Activated CD8-positive, alpha-beta T cell treated with anti-CD3 and anti-CD28 coated beads for 36 hours (primary cell): ENCODE results near the gene PLD5. TPM values are rescaled to one million over a fixed set of nuclear protein-coding genes. Genes with fewer than 3 reads are reported as not detected.

Source experiments
- ATAC-seq: fragments of 200-7000 bp; cut with Tn5 transposase; one replicate; pipeline ENCODE4 v1.10.0; 2021; ENCODE audit warnings: mild to moderate bottlenecking, moderate library complexity
- CTCF ChIA-PET: fragments of 350-600 bp; sonication (Branson Sonifier 250); formaldehyde crosslinking; loops from one replicate; lab custom pipeline; 2021; ENCODE audit warnings: antibody characterized with exemption; lab: Charles Lee
- POLR2A ChIA-PET: fragments of 350-600 bp; sonication (Branson Sonifier 250); formaldehyde crosslinking; loops from one replicate; lab custom pipeline; 2021; ENCODE audit warnings: antibody characterized with exemption; lab: Charles Lee
- DNase-seq: peaks from one replicate; pipeline ENCODE4 v3.0.0-alpha.2; 2020
- H3K27ac Mint-ChIP-seq: one replicate; pipeline ENCODE4 v1.8.0; 2021; ENCODE audit warnings: mild to moderate bottlenecking, mixed read lengths
- H3K27me3 Mint-ChIP-seq: one replicate; pipeline ENCODE4 v1.8.0; 2021; ENCODE audit warnings: mixed read lengths
- H3K36me3 Mint-ChIP-seq: one replicate; pipeline ENCODE4 v1.8.0; 2021; ENCODE audit warnings: low read depth, mixed read lengths
- H3K4me1 Mint-ChIP-seq: one replicate; pipeline ENCODE4 v1.8.0; 2021; ENCODE audit warnings: low read depth, mixed read lengths
- H3K4me3 Mint-ChIP-seq: one replicate; pipeline ENCODE4 v1.8.0; 2021; ENCODE audit warnings: mild to moderate bottlenecking, moderate library complexity, mixed read lengths
- H3K9me3 Mint-ChIP-seq: one replicate; pipeline ENCODE4 v1.8.0; 2021; ENCODE audit warnings: mixed read lengths
- intact Hi-C: fragments of 100-400 bp; cut with micrococcal nuclease; formaldehyde crosslinking; loops from one replicate; pipeline ENCODE4 v1.10.0; 2022
- total RNA-seq, 2 experiments: library from RNA; stranded (reverse); gene quantifications; one replicate each; pipeline ENCODE4 v1.2.3, GENCODE V29; 2021
- TF ChIP-seq, protein P1 (sequence below): fragments of 200-600 bp; IDR thresholded peaks from one replicate; pipeline ENCODE4 v1.8.0; 2022; ENCODE audit warnings: antibody characterized with exemption, mild to moderate bottlenecking

PLD5 gene
- total RNA-seq, 2 experiments from 2014 or later, result not detected

- no peak for ATAC-seq
- no peak for DNase-seq
- H3K4me1 Mint-ChIP-seq, result no peaks in the 10 kb centered on the region
- CTCF ChIA-PET, result no interaction called here
- H3K9me3 Mint-ChIP-seq, result no peaks in the 10 kb centered on the region
- POLR2A ChIA-PET, result no interaction called here
- H3K4me3 Mint-ChIP-seq, result no peak overlapping the region
- intact Hi-C loops, result no loop called here
- TF ChIP-seq, protein P1, sequence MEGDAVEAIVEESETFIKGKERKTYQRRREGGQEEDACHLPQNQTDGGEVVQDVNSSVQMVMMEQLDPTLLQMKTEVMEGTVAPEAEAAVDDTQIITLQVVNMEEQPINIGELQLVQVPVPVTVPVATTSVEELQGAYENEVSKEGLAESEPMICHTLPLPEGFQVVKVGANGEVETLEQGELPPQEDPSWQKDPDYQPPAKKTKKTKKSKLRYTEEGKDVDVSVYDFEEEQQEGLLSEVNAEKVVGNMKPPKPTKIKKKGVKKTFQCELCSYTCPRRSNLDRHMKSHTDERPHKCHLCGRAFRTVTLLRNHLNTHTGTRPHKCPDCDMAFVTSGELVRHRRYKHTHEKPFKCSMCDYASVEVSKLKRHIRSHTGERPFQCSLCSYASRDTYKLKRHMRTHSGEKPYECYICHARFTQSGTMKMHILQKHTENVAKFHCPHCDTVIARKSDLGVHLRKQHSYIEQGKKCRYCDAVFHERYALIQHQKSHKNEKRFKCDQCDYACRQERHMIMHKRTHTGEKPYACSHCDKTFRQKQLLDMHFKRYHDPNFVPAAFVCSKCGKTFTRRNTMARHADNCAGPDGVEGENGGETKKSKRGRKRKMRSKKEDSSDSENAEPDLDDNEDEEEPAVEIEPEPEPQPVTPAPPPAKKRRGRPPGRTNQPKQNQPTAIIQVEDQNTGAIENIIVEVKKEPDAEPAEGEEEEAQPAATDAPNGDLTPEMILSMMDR, result no peak
- H3K27me3 Mint-ChIP-seq, result peaks cover 3% of the 10 kb centered on the region
- no peaks in the 10 kb centered on the region for H3K36me3 Mint-ChIP-seq
- no peak overlapping the region for H3K27ac Mint-ChIP-seq
Measured at GRCh38 chr1:242416657-242417056, 107.8 kb downstream of the PLD5 start.

DNA sequence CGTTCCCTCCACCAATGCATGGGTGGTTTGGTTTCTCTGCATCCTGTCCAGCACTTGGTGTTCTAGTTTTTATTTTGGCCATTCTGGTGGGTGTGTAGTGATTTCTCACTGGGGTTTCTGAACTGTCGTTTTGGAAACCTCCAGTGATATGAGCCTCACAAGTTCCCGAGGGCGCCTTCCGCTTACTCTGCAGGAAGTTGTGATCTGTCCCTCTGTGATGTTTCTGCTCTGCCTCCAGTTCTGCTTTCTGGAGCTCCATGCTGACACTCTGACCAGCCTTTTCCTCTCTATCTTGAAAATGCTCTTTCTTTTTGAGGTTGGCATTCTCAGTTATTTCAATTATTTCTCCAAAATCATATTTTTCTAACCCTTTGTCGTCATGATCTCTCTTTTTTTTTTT, 111.6 kb downstream of the PLD5 start:
- intact Hi-C loops, result no loop called here
- CTCF ChIA-PET, result no interaction called here
- no peak for ATAC-seq

GRCh38 chr1:242411901-242412300, 112.6 kb downstream of the PLD5 start:
- Mint-ChIP-seq H3K4me3 (no peak overlapping the region), H3K27ac (no peak overlapping the region), H3K27me3 (peaks cover 3% of the 10 kb centered on the region), H3K36me3 (no peaks in the 10 kb centered on the region), H3K9me3 (peaks cover 3% of the 10 kb centered on the region), H3K4me1 (no peaks in the 10 kb centered on the region)
- ChIA-PET CTCF (no interaction called here), POLR2A (no interaction called here)
- intact Hi-C loops, result no loop called here
- ATAC-seq (no peak), DNase-seq (no peak)
- TF ChIP-seq, protein P1, result no peak

More for the DNA sequence above, 111.6 kb downstream of the PLD5 start:
- TF ChIP-seq, protein P1, result no peak
- H3K27ac Mint-ChIP-seq, result no peak overlapping the region
- H3K4me1 Mint-ChIP-seq, result no peaks in the 10 kb centered on the region
- H3K27me3 Mint-ChIP-seq, result peaks cover 3% of the 10 kb centered on the region
- peaks cover 3% of the 10 kb centered on the region for H3K9me3 Mint-ChIP-seq
- POLR2A ChIA-PET, result no interaction called here
- no peak for DNase-seq
- H3K36me3 Mint-ChIP-seq, result no peaks in the 10 kb centered on the region
- H3K4me3 Mint-ChIP-seq, result no peak overlapping the region

DNA sequence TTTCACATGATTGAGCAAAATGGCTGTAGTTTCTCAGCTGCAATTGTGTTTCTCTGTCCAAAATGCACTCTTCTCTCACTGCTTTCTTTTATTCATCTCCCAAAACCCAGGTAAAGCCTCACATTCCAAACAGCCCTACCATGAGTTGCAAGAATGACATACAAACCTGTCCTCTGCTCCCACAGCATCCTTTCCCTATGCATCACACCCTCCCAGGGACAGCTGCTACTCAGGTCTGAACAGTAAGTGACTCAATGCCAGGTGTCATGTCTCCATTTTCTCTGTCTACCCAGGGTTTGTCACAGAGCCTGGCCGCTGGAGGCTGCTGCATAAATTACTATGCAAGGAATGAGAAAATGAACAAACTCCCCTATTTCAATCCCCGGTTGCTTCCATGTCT, 118.5 kb downstream of the PLD5 start:
- no peak overlapping the region for H3K4me3 Mint-ChIP-seq

DNA sequence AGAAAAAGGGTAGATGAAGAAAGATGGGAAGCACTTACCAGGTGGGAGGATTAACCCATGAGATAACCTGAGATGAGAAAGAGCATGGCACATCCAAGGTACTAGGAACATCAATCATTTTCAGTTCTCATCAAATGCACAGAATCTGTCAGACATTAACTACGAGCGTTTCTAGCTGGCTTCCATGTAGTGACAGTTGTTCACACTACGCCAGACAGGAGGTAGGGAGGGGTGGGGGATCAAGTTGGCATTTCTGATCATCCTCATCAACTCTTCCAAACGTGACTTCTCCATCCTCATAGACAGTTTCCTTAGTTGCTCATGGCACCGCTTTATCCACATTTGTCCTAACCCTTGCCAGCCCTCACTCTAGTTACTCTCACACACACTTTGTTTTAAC, 120.2 kb downstream of the PLD5 start:
- TF ChIP-seq, protein P1, result no peak
- no peaks in the 10 kb centered on the region for H3K4me1 Mint-ChIP-seq

More for the DNA sequence above, 118.5 kb downstream of the PLD5 start:
- ChIA-PET CTCF (no interaction called here), POLR2A (no interaction called here)
- Mint-ChIP-seq H3K27me3 (no peaks in the 10 kb centered on the region), H3K4me1 (no peaks in the 10 kb centered on the region), H3K36me3 (no peaks in the 10 kb centered on the region), H3K9me3 (peaks cover 3% of the 10 kb centered on the region), H3K27ac (no peak overlapping the region)
- no peak for ATAC-seq
- no peak for DNase-seq
- TF ChIP-seq, protein P1, result no peak
- intact Hi-C loops, result no loop called here

More for the DNA sequence above, 120.2 kb downstream of the PLD5 start:
- DNase-seq, result no peak
- ChIA-PET CTCF (no interaction called here), POLR2A (no interaction called here)
- H3K27me3 Mint-ChIP-seq, result no peaks in the 10 kb centered on the region
- no peak overlapping the region for H3K27ac Mint-ChIP-seq
- H3K9me3 Mint-ChIP-seq, result peaks cover 2% of the 10 kb centered on the region
- no peaks in the 10 kb centered on the region for H3K36me3 Mint-ChIP-seq
- no peak for ATAC-seq
- no peak overlapping the region for H3K4me3 Mint-ChIP-seq
- intact Hi-C loops, result no loop called here
